Muscle layer of duodenum (tissue), 2 donors: Measurements from ENCODE around the gene CPLANE2.
"Not testable (repeated sequence)": the region's sequence is repeated elsewhere in the genome, so short reads cannot be mapped to it uniquely, and the experiment has no call there.

Source experiments
- H3K27ac ChIP-seq: one replicate; pipeline ENCODE4 v1.7.0; 2013; ENCODE audit warnings: mild to moderate bottlenecking, low read length
- H3K27me3 ChIP-seq: one replicate; pipeline ENCODE4 v1.7.0; 2013; ENCODE audit warnings: low read depth, mild to moderate bottlenecking, control low read depth, low read length
- H3K36me3 ChIP-seq, 2 donors: one replicate each; pipeline ENCODE4 v1.7.0; 2013; ENCODE audit warnings: low read length in 2 of 2, control low read depth in 1 of 2, mild to moderate bottlenecking in 1 of 2; ENCODE audit not compliant: insufficient read depth in 2 of 2, control insufficient read depth in 1 of 2
- H3K4me1 ChIP-seq, 2 donors: one replicate each; pipeline ENCODE4 v1.7.0; 2013; ENCODE audit warnings: low read length in 2 of 2, mild to moderate bottlenecking in 2 of 2, control low read depth in 1 of 2, moderate library complexity in 1 of 2; ENCODE audit not compliant: insufficient read depth in 2 of 2, control insufficient read depth in 1 of 2
- H3K4me3 ChIP-seq, 2 donors: one replicate each; pipeline ENCODE4 v1.7.0; 2013; ENCODE audit warnings: low read length in 2 of 2, low read depth in 1 of 2, mild to moderate bottlenecking in 1 of 2
- H3K9me3 ChIP-seq, 2 donors: one replicate each; pipeline ENCODE4 v1.7.0; 2013; ENCODE audit warnings: low read length in 2 of 2, control low read depth in 1 of 2, mild to moderate bottlenecking in 1 of 2; ENCODE audit not compliant: control insufficient read depth in 1 of 2
- donor health status: healthy.

The CPLANE2 gene

GRCh38 chr1:16257968-16258367 is 21.0 kb upstream of the CPLANE2 start:
- Histone ChIP-seq H3K36me3 (peaks cover 21 to 25% of the 10 kb centered on the region in 2 donors), H3K4me3 (no peak overlapping the region), H3K9me3 (no peaks in the 10 kb centered on the region), H3K27ac (no peak overlapping the region), H3K4me1 (no peaks in the 10 kb centered on the region), H3K27me3 (no peaks in the 10 kb centered on the region)

GRCh38 chr1:16257556-16257955 is 20.6 kb upstream of the CPLANE2 start:
- not testable (repeated sequence) for H3K27me3 ChIP-seq, H3K27ac ChIP-seq, H3K9me3 ChIP-seq, H3K4me1 ChIP-seq, H3K4me3 ChIP-seq
- H3K36me3 ChIP-seq: peaks cover 25% of the 10 kb centered on the region in 2 donors

GRCh38 chr1:16256478-16256877 is 19.5 kb upstream of the CPLANE2 start:
- H3K9me3 ChIP-seq: no peaks in the 10 kb centered on the region
- no peak overlapping the region for H3K27ac ChIP-seq
- no peaks in the 10 kb centered on the region for H3K27me3 ChIP-seq
- no peaks in the 10 kb centered on the region for H3K4me1 ChIP-seq
- peaks cover 35 to 36% of the 10 kb centered on the region in 2 donors for H3K36me3 ChIP-seq
- no peak overlapping the region for H3K4me3 ChIP-seq

- Histone ChIP-seq H3K36me3 (peaks cover 42 to 50% of the 10 kb centered on the region in 2 donors), H3K4me1 (peaks cover 3 to 11% of the 10 kb centered on the region in 2 donors), H3K27ac (no peak overlapping the region), H3K9me3 (no peaks in the 10 kb centered on the region), H3K4me3 (no peak overlapping the region), H3K27me3 (no peaks in the 10 kb centered on the region)
Measured at GRCh38 chr1:16254263-16254928, 17.4 kb upstream of the CPLANE2 start.

GRCh38 chr1:16253332-16253922 is 16.4 kb upstream of the CPLANE2 start:
- Histone ChIP-seq H3K9me3 (no peaks in the 10 kb centered on the region), H3K36me3 (peaks cover 42 to 50% of the 10 kb centered on the region in 2 donors), H3K4me3 (no peak overlapping the region), H3K4me1 (peaks cover 13 to 20% of the 10 kb centered on the region in 2 donors), H3K27me3 (no peaks in the 10 kb centered on the region), H3K27ac (no peak overlapping the region)

- H3K36me3 ChIP-seq: peaks cover 42 to 50% of the 10 kb centered on the region in 2 donors
- H3K4me3 ChIP-seq: no peak overlapping the region
- H3K4me1 ChIP-seq: peaks cover 18 to 26% of the 10 kb centered on the region in 2 donors
- no peaks in the 10 kb centered on the region for H3K27me3 ChIP-seq
- no peaks in the 10 kb centered on the region for H3K9me3 ChIP-seq
- no peak overlapping the region for H3K27ac ChIP-seq
Measured at GRCh38 chr1:16252912-16253311, 15.9 kb upstream of the CPLANE2 start.

- no peak overlapping the region for H3K27ac ChIP-seq
- peaks cover 47 to 52% of the 10 kb centered on the region in 2 donors for H3K36me3 ChIP-seq
- H3K9me3 ChIP-seq: no peaks in the 10 kb centered on the region
- H3K4me1 ChIP-seq: peaks cover 18 to 28% of the 10 kb centered on the region in 2 donors
- no peaks in the 10 kb centered on the region for H3K27me3 ChIP-seq
- H3K4me3 ChIP-seq: no peak overlapping the region
Measured at GRCh38 chr1:16251381-16251780, 14.4 kb upstream of the CPLANE2 start.

- no peaks in the 10 kb centered on the region for H3K27me3 ChIP-seq
- no peak overlapping the region for H3K27ac ChIP-seq
- H3K4me1 ChIP-seq: peaks cover 18 to 28% of the 10 kb centered on the region in 2 donors
- no peaks in the 10 kb centered on the region for H3K9me3 ChIP-seq
- peaks cover 43 to 49% of the 10 kb centered on the region in 2 donors for H3K36me3 ChIP-seq
- H3K4me3 ChIP-seq: no peak overlapping the region
Measured at GRCh38 chr1:16250524-16251251, 13.7 kb upstream of the CPLANE2 start.

- peaks cover 37 to 42% of the 10 kb centered on the region in 2 donors for H3K36me3 ChIP-seq
- H3K4me3 ChIP-seq: no peak overlapping the region
- peaks cover 18 to 28% of the 10 kb centered on the region in 2 donors for H3K4me1 ChIP-seq
Measured at GRCh38 chr1:16249596-16250241, 12.7 kb upstream of the CPLANE2 start.

GRCh38 chr1:16248603-16249516 is 11.9 kb upstream of the CPLANE2 start:
- H3K27me3 ChIP-seq: no peaks in the 10 kb centered on the region
- H3K4me1 ChIP-seq: peaks cover 18 to 34% of the 10 kb centered on the region in 2 donors
- no peak overlapping the region for H3K4me3 ChIP-seq
- H3K36me3 ChIP-seq: peaks cover 29 to 41% of the 10 kb centered on the region in 2 donors
- H3K9me3 ChIP-seq: no peaks in the 10 kb centered on the region
- peak overlapping the region; percentile 61 for H3K27ac ChIP-seq

More at GRCh38 chr1:16249596-16250241, 12.7 kb upstream of the CPLANE2 start:
- Histone ChIP-seq H3K27me3 (no peaks in the 10 kb centered on the region), H3K9me3 (no peaks in the 10 kb centered on the region), H3K27ac (peak overlapping the region; percentile 61)
